ENCODE measurements around the gene RTN1. TPM values are rescaled to one million over a fixed set of nuclear protein-coding genes. Genes with fewer than 3 reads are reported as not detected.
A peak's percentile ranks its signal among the peaks of the same experiment; 100 is the strongest.

The RTN1 gene
- total and polyA plus RNA-seq, 2 experiments from 2014 or later: 0.15 TPM; not detected in 1

DNA sequence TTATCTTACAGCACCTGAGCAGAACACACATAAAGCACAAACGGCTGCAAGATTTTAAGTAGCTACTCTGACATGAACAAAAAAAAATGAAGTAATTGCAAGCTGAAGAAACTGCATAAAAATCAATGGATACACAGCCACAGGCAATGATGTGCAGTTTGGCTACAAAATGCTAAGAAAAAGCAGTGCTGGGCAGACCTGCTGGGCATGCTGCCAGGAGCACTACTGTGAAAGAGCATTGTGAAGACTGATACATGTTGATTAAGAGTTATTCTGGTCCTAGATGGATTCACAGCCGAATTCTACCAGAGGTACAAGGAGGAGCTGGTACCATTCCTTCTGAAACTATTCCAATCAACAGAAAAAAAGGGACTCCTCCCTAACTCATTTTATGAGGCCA, 20.1 kb upstream of the RTN1 start:
- Histone ChIP-seq H3K27me3 (replicated peaks; ENCODE audit: insufficient read depth) (no peaks in the 10 kb centered on the region), H3K4me2 (ENCODE audit: unreplicated experiment) (no peak overlapping the region), H3K4me3 (no peak overlapping the region), H3K27ac (no peak overlapping the region), H3K36me3 (ENCODE audit: low read depth) (no peaks in the 10 kb centered on the region), H3K79me2 (ENCODE audit: insufficient read depth) (no peaks in the 10 kb centered on the region), H2AFZ (no peak overlapping the region), H3F3A (ENCODE audit: insufficient read depth) (no peaks in the 10 kb centered on the region), H3K9me2 (ENCODE audit: insufficient read depth) (no peaks in the 10 kb centered on the region; the same call in 1 of the 2 replicates), H4K20me1 (ENCODE audit: insufficient read depth) (no peaks in the 10 kb centered on the region), H3K9ac (no peak overlapping the region), H3K4me1 (ENCODE audit: insufficient read depth) (no peaks in the 10 kb centered on the region), H3K9me3 (ENCODE audit: low read depth) (no peaks in the 10 kb centered on the region)
- TF ChIP-seq EZH2 (IDR thresholded peaks at IDR 0.05; ENCODE audit: insufficient read depth, poor library complexity, severe bottlenecking) (no peak), EZH2phosphoT487 (IDR thresholded peaks at IDR 0.05; ENCODE audit: insufficient read depth, low read depth) (no peak)
- DNase-seq: no peak
- WGBS, 2 experiments (ENCODE audit: low coverage in 1 of 2, low lambda C conversion rate in 2 of 2, missing lambda C conversion rate in 2 of 2): 9 to 24% methylated on average over 2 of the region's 2 CpGs
- in situ Hi-C loops (cut with MboI): no loop called here

DNA sequence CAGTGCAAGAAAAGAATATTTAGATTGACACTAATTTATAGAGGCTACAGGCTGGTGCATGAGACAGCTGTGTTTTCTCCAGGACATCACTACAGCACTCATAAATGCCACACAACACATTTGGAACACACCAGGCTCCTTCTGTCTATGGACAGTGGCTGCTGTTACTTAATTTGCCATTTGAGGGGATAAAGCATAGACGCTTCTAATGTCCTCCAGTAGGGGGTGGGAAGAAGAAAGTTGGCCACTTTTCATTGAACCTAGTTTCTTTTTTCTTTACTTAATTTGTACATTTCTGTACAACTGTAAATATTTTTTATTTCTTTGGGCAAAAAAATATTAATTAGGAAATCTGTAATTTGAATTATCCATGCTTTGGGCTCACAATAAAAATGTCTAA, 12.4 kb upstream of the RTN1 start:
- Histone ChIP-seq H3K9me3 (ENCODE audit: low read depth) (no peaks in the 10 kb centered on the region), H3K27me3 (replicated peaks; ENCODE audit: insufficient read depth) (no peaks in the 10 kb centered on the region), H3K36me3 (ENCODE audit: low read depth) (no peaks in the 10 kb centered on the region), H3F3A (ENCODE audit: insufficient read depth) (no peaks in the 10 kb centered on the region), H3K27ac (no peak overlapping the region), H3K4me3 (no peak overlapping the region), H2AFZ (no peak overlapping the region), H3K9ac (no peak overlapping the region), H3K9me2 (ENCODE audit: insufficient read depth) (no peaks in the 10 kb centered on the region; the same call in 1 of the 2 replicates), H3K79me2 (ENCODE audit: insufficient read depth) (no peaks in the 10 kb centered on the region), H3K4me2 (ENCODE audit: unreplicated experiment) (no peak overlapping the region), H4K20me1 (ENCODE audit: insufficient read depth) (no peaks in the 10 kb centered on the region), H3K4me1 (ENCODE audit: insufficient read depth) (no peaks in the 10 kb centered on the region)
- 24 to 46% methylated on average over 1 of the region's 1 CpG for WGBS, 2 experiments (ENCODE audit: low coverage in 1 of 2, low lambda C conversion rate in 2 of 2, missing lambda C conversion rate in 2 of 2)
- DNase-seq: peak; percentile 3
- in situ Hi-C loops (cut with MboI): no loop called here
- TF ChIP-seq EZH2 (IDR thresholded peaks at IDR 0.05; ENCODE audit: insufficient read depth, poor library complexity, severe bottlenecking): no peak
- no peak for TF ChIP-seq EZH2phosphoT487 (IDR thresholded peaks at IDR 0.05; ENCODE audit: insufficient read depth, low read depth)

DNA sequence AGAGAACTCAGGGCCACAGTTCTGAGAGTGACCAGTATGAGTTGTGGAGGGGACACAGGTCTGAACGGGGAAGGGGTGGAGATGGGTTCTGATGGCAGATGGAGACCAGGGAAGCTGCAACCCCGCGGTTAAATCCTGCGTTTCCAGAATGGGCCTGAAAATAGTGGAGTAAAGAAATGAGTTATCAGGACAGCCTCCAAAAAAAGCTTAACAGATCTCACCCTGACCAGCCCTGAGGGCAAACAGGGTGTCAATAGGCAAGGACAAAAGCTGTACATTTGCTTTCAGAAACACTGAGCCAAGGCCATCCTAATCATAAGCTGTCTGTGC, 555 bp upstream of the RTN1 start:
- Histone ChIP-seq H3K9ac (no peak overlapping the region), H3K36me3 (ENCODE audit: low read depth) (no peaks in the 10 kb centered on the region), H2AFZ (peak overlapping the region; percentile 90), H3K27ac (no peak overlapping the region), H4K20me1 (ENCODE audit: insufficient read depth) (no peaks in the 10 kb centered on the region), H3K4me3 (peak overlapping the region; percentile 74), H3K27me3 (replicated peaks; ENCODE audit: insufficient read depth) (peaks cover 52% of the 10 kb centered on the region), H3K4me2 (ENCODE audit: unreplicated experiment) (peak overlapping the region; percentile 99), H3K9me2 (ENCODE audit: insufficient read depth) (no peaks in the 10 kb centered on the region), H3K9me3 (ENCODE audit: low read depth) (no peaks in the 10 kb centered on the region), H3K79me2 (ENCODE audit: insufficient read depth) (no peaks in the 10 kb centered on the region), H3K4me1 (ENCODE audit: insufficient read depth) (no peaks in the 10 kb centered on the region), H3F3A (ENCODE audit: insufficient read depth) (no peaks in the 10 kb centered on the region)
- DNase-seq: no peak
- TF ChIP-seq EZH2phosphoT487 (IDR thresholded peaks at IDR 0.05; ENCODE audit: insufficient read depth, low read depth) (no peak), EZH2 (IDR thresholded peaks at IDR 0.05; ENCODE audit: insufficient read depth, poor library complexity, severe bottlenecking) (no peak)
- in situ Hi-C loops (cut with MboI): no loop called here
- WGBS, 2 experiments (ENCODE audit: low coverage in 1 of 2, low lambda C conversion rate in 2 of 2, missing lambda C conversion rate in 2 of 2): 24 to 38% methylated on average over 4 of the region's 4 CpGs

DNA sequence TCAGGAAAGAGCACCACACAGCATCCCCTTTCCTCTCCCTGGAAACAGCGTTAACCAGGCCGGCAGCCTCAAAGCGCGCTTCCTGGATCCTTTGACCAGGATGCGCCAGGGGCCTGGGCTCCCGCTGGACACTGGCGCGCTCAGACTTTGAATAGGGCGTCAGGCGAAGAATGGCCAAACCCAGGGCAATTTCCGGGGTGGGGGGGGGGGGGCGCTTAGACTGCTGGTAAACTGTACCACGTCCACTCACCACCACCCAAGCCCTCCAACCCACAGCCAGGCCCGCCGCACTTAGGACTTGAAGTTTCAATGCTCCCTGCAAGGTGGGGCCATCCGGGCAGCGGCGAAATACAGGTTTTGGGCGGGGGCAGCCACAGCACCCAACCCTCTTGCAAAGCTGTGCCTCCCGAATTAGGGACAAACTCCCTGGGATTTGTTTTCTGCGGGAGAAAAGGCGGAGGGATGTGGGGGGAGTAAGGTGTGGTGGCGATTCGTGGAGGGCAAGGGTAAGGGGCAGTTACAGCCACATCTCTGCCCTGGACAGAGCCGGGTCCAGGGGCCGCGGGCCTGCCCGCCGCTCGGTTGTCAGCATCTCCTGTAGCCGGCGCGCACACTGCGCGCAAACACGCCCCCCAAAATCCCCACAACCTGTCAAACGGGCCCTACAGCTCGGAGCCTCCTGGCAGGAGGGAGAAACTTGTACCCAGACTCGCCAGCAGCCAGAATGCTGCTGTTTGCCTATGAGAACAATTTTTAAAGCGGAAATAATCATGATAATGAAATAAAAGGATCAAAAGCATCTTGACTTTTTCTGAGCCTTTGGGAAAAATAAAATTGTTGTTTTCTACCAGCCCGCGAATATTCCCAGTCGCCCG, 958 bp downstream of the RTN1 start:
- H2AFZ ChIP-seq: peak overlapping the region; percentile 90
- peak; percentile 4 for DNase-seq
- no peaks in the 10 kb centered on the region for H3K79me2 ChIP-seq (ENCODE audit: insufficient read depth)
- no peaks in the 10 kb centered on the region for H3K9me2 ChIP-seq (ENCODE audit: insufficient read depth)
- H3K4me2 ChIP-seq (ENCODE audit: unreplicated experiment): peak overlapping the region; percentile 99
- no peak overlapping the region for H3K27ac ChIP-seq
- H3K36me3 ChIP-seq (ENCODE audit: low read depth): no peaks in the 10 kb centered on the region
- WGBS, 2 experiments (ENCODE audit: low coverage in 1 of 2, low lambda C conversion rate in 2 of 2, missing lambda C conversion rate in 2 of 2): 14 to 15% methylated on average over 43 to 44 of the region's 44 CpGs
- H4K20me1 ChIP-seq (ENCODE audit: insufficient read depth): no peaks in the 10 kb centered on the region
- no peak overlapping the region for H3K9ac ChIP-seq
- no peaks in the 10 kb centered on the region for H3K4me1 ChIP-seq (ENCODE audit: insufficient read depth)
- TF ChIP-seq EZH2phosphoT487 (IDR thresholded peaks at IDR 0.05; ENCODE audit: insufficient read depth, low read depth): no peak
- peak; percentile 82 for TF ChIP-seq EZH2 (IDR thresholded peaks at IDR 0.05; ENCODE audit: insufficient read depth, poor library complexity, severe bottlenecking)
- H3K9me3 ChIP-seq (ENCODE audit: low read depth): no peaks in the 10 kb centered on the region
- H3K27me3 ChIP-seq (replicated peaks; ENCODE audit: insufficient read depth): peaks cover 54% of the 10 kb centered on the region
- H3K4me3 ChIP-seq: peak overlapping the region; percentile 74
- no peaks in the 10 kb centered on the region for H3F3A ChIP-seq (ENCODE audit: insufficient read depth)
- in situ Hi-C loops (cut with MboI): no loop called here

Measured in GM23248 (cell line).